GM23338 (cell line): ENCODE results near the gene FBL. TPM values are rescaled to one million over a fixed set of nuclear protein-coding genes. Genes with fewer than 3 reads are reported as not detected.

Source experiments
- ATAC-seq: fragments of 200-7000 bp; cut with Tn5 transposase; 3 replicates; pipeline ENCODE4 v1.9.1; 2020
- DNase-seq: peaks from one replicate; pipeline ENCODE4 v3.0.0-alpha.2; 2015; ENCODE audit warnings: low spot score
- H2AFZ ChIP-seq: fragments of 200-600 bp; sonication (generic); 2 replicates; pipeline ENCODE4 v1.8.0; 2016; ENCODE audit warnings: antibody characterized with exemption, mild to moderate bottlenecking, moderate library complexity
- H3F3A ChIP-seq: fragments of 200-600 bp; sonication (generic); replicated peaks from 2 replicates; pipeline ENCODE4 v1.8.0; 2017; ENCODE audit warnings: antibody characterized with exemption, mixed run types, low read depth
- H3K27ac ChIP-seq: fragments of 200-600 bp; sonication (generic); 2 replicates; pipeline ENCODE4 v1.6.1; 2016; ENCODE audit warnings: low read depth
- H3K27me3 ChIP-seq: fragments of 200-600 bp; sonication (generic); 2 replicates; pipeline ENCODE4 v1.8.0; 2016; ENCODE audit warnings: mild to moderate bottlenecking, mixed run types, moderate library complexity; ENCODE audit not compliant: insufficient read depth
- H3K36me3 ChIP-seq: fragments of 200-600 bp; sonication (generic); 2 replicates; pipeline ENCODE4 v1.8.0; 2016; ENCODE audit warnings: mild to moderate bottlenecking; ENCODE audit not compliant: insufficient read depth
- H3K4me1 ChIP-seq: fragments of 200-600 bp; sonication (generic); 2 replicates; pipeline ENCODE4 v1.8.0; 2016; ENCODE audit warnings: mild to moderate bottlenecking, moderate library complexity; ENCODE audit not compliant: insufficient read depth
- H3K4me2 ChIP-seq: fragments of 200-600 bp; sonication (generic); 2 replicates; pipeline ENCODE4 v1.7.1; 2017; ENCODE audit warnings: mixed run types
- H3K4me3 ChIP-seq: fragments of 200-600 bp; sonication (generic); 2 replicates; pipeline ENCODE4 v1.6.1; 2016; ENCODE audit warnings: mixed run types
- H3K79me2 ChIP-seq: fragments of 200-600 bp; sonication (generic); replicated peaks from 2 replicates; pipeline ENCODE4 v1.8.0; 2017; ENCODE audit warnings: mild to moderate bottlenecking; ENCODE audit not compliant: insufficient read depth
- H3K9me2 ChIP-seq: fragments of 200-600 bp; sonication (generic); 2 replicates; pipeline ENCODE4 v1.8.0; 2017; ENCODE audit not compliant: insufficient read depth
- H4K20me1 ChIP-seq: fragments of 200-600 bp; sonication (generic); replicated peaks from 2 replicates; pipeline ENCODE4 v1.8.0; 2017; ENCODE audit warnings: mild to moderate bottlenecking; ENCODE audit not compliant: insufficient read depth
- H3K27ac Mint-ChIP-seq: 2 replicates; pipeline ENCODE4 v1.8.0; 2020; ENCODE audit warnings: inconsistent platforms, mild to moderate bottlenecking, moderate library complexity, mixed read lengths
- H3K27me3 Mint-ChIP-seq: 3 replicates; pipeline ENCODE4 v1.8.0; 2022; ENCODE audit warnings: low read depth, mild to moderate bottlenecking, moderate library complexity, mixed read lengths, inconsistent platforms; ENCODE audit not compliant: insufficient read depth, poor library complexity
- H3K36me3 Mint-ChIP-seq: 3 replicates; pipeline ENCODE4 v1.8.0; 2021; ENCODE audit warnings: low read depth, mild to moderate bottlenecking, inconsistent platforms, moderate library complexity, mixed read lengths
- H3K4me1 Mint-ChIP-seq: 3 replicates; pipeline ENCODE4 v1.8.0; 2020; ENCODE audit warnings: mild to moderate bottlenecking, inconsistent platforms, mixed read lengths
- H3K4me3 Mint-ChIP-seq: 3 replicates; pipeline ENCODE4 v1.8.0; 2021; ENCODE audit warnings: moderate library complexity, mild to moderate bottlenecking, inconsistent platforms, mixed read lengths
- H3K9me3 Mint-ChIP-seq: 3 replicates; pipeline ENCODE4 v1.8.0; 2020; ENCODE audit warnings: moderate library complexity, mild to moderate bottlenecking, inconsistent platforms, mixed read lengths
- CREB1 ChIP-seq: fragments of 250-450 bp; sonication (Bioruptor Pico); IDR thresholded peaks from 2 replicates; pipeline ENCODE4 v1.5.0; 2020; ENCODE audit warnings: low read depth, mild to moderate bottlenecking, moderate library complexity
- EZH2 ChIP-seq: fragments of 200-600 bp; sonication (generic); IDR thresholded peaks from one replicate; pipeline ENCODE4 v1.8.0; 2017; ENCODE audit warnings: antibody characterized with exemption, mild to moderate bottlenecking, low read depth; ENCODE audit not compliant: unreplicated experiment
- JUNB ChIP-seq: IDR thresholded peaks from one replicate; pipeline ENCODE4 v1.6.1; 2016; ENCODE audit warnings: antibody characterized with exemption; ENCODE audit not compliant: unreplicated experiment
- NANOG ChIP-seq: IDR thresholded peaks from 2 replicates; pipeline ENCODE4 v1.6.1; 2016; ENCODE audit warnings: antibody characterized with exemption, borderline replicate concordance
- POLR2AphosphoS5 ChIP-seq: IDR thresholded peaks from 2 replicates; pipeline ENCODE4 v1.6.1; 2016; ENCODE audit warnings: antibody characterized with exemption, low read depth
- REST ChIP-seq: IDR thresholded peaks from one replicate; pipeline ENCODE4 v1.6.1; 2018; ENCODE audit warnings: antibody characterized with exemption; ENCODE audit not compliant: unreplicated experiment
- STAT1 ChIP-seq: IDR thresholded peaks from one replicate; pipeline ENCODE4 v1.6.1; 2016; ENCODE audit warnings: antibody characterized with exemption; ENCODE audit not compliant: unreplicated experiment
- ZNF114 ChIP-seq: fragments of 250-450 bp; sonication (Bioruptor Pico); IDR thresholded peaks from 2 replicates; pipeline ENCODE4 v1.5.0; 2020; ENCODE audit warnings: mild to moderate bottlenecking, moderate library complexity
- ZNF331 ChIP-seq: fragments of 250-450 bp; sonication (Bioruptor Pico); IDR thresholded peaks from 2 replicates; pipeline ENCODE4 v1.5.0; 2020; ENCODE audit warnings: low read depth, mild to moderate bottlenecking, moderate library complexity
- polyA plus RNA-seq: library from polyadenylated mRNA; unstranded; fragments of >200 nt; fragmentation: Nextera tagmentation; extraction: Ambion mirVana; gene quantifications from 2 replicates; pipeline ENCODE4 v1.2.1, GENCODE V29; 2016
- total RNA-seq: library from RNA; depleted of rRNA; stranded (reverse); fragments of >200 nt; shearing (Covaris generic); gene quantifications from 2 replicates; pipeline ENCODE4 v1.2.3, GENCODE V29; 2014
- TF ChIP-seq, protein P1 (sequence below): IDR thresholded peaks from 2 replicates; pipeline ENCODE4 v1.6.1; 2016; ENCODE audit warnings: antibody characterized with exemption
- TF ChIP-seq, protein P2 (sequence below): fragments of 250-450 bp; sonication (Bioruptor Pico); IDR thresholded peaks from 2 replicates; pipeline ENCODE4 v1.5.0; 2020; ENCODE audit warnings: mild to moderate bottlenecking, moderate library complexity

FBL gene
- total and polyA plus RNA-seq, 2 experiments from 2014 or later: 403 to 553 TPM

DNA sequence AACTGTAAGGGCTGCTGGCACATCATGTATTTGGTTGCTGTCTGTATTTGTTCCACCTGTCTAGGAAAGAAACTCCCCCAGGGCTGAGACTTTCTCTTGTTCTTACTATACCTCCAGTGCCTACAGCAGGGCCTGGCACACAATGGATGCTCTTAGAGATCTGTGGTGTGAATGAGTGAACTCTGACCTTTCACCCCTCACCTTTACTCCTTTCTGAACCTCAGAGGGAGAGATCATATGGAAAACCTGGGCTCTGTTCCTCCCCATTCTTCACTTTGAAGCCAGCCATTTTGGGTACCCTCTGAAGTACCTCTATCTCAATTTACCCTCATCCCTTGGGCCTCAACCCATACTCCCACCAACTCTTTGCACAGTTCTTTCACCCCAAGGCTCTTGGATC lies 15.3 kb downstream of the FBL start (continued):
- TF ChIP-seq REST (no peak), STAT1 (no peak), ZNF331 (CRISPR knock-in tag) (no peak), JUNB (no peak), POLR2AphosphoS5 (no peak)

- Mint-ChIP-seq H3K36me3 (peaks cover 51% of the 10 kb centered on the region), H3K27me3 (peaks cover 20% of the 10 kb centered on the region), H3K4me1 (peaks cover 17% of the 10 kb centered on the region), H3K9me3 (no peaks in the 10 kb centered on the region), H3K27ac (no peak overlapping the region), H3K4me3 (no peak overlapping the region)
- peaks cover 5% of the 10 kb centered on the region; the same call in 1 of the 2 replicates for H3K4me1 ChIP-seq
- H3K4me3 ChIP-seq: no peak overlapping the region
- peaks cover 6% of the 10 kb centered on the region for H3K79me2 ChIP-seq
- no peak overlapping the region for H3K4me2 ChIP-seq
- 0 out of 2 replicates have a peak, but pooled peaks cover 3% of the 10 kb centered on the region for H4K20me1 ChIP-seq
- no peak for DNase-seq
- H3K36me3 ChIP-seq: peaks cover 9% of the 10 kb centered on the region
- no peaks in the 10 kb centered on the region for H3K9me2 ChIP-seq
- H3F3A ChIP-seq: peaks cover 10% of the 10 kb centered on the region
- H2AFZ ChIP-seq: no peak overlapping the region
- H3K27me3 ChIP-seq: no peaks in the 10 kb centered on the region
- H3K27ac ChIP-seq: no peak overlapping the region
- ATAC-seq: no peak
- TF ChIP-seq NANOG (no peak), EZH2 (no peak), JUNB (no peak), ZNF114 (CRISPR knock-in tag) (no peak), REST (no peak), ZNF331 (CRISPR knock-in tag) (no peak), POLR2AphosphoS5 (no peak), CREB1 (CRISPR knock-in tag) (no peak)
- TF ChIP-seq, protein P1, sequence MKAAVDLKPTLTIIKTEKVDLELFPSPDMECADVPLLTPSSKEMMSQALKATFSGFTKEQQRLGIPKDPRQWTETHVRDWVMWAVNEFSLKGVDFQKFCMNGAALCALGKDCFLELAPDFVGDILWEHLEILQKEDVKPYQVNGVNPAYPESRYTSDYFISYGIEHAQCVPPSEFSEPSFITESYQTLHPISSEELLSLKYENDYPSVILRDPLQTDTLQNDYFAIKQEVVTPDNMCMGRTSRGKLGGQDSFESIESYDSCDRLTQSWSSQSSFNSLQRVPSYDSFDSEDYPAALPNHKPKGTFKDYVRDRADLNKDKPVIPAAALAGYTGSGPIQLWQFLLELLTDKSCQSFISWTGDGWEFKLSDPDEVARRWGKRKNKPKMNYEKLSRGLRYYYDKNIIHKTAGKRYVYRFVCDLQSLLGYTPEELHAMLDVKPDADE: no peak
- TF ChIP-seq, protein P2, sequence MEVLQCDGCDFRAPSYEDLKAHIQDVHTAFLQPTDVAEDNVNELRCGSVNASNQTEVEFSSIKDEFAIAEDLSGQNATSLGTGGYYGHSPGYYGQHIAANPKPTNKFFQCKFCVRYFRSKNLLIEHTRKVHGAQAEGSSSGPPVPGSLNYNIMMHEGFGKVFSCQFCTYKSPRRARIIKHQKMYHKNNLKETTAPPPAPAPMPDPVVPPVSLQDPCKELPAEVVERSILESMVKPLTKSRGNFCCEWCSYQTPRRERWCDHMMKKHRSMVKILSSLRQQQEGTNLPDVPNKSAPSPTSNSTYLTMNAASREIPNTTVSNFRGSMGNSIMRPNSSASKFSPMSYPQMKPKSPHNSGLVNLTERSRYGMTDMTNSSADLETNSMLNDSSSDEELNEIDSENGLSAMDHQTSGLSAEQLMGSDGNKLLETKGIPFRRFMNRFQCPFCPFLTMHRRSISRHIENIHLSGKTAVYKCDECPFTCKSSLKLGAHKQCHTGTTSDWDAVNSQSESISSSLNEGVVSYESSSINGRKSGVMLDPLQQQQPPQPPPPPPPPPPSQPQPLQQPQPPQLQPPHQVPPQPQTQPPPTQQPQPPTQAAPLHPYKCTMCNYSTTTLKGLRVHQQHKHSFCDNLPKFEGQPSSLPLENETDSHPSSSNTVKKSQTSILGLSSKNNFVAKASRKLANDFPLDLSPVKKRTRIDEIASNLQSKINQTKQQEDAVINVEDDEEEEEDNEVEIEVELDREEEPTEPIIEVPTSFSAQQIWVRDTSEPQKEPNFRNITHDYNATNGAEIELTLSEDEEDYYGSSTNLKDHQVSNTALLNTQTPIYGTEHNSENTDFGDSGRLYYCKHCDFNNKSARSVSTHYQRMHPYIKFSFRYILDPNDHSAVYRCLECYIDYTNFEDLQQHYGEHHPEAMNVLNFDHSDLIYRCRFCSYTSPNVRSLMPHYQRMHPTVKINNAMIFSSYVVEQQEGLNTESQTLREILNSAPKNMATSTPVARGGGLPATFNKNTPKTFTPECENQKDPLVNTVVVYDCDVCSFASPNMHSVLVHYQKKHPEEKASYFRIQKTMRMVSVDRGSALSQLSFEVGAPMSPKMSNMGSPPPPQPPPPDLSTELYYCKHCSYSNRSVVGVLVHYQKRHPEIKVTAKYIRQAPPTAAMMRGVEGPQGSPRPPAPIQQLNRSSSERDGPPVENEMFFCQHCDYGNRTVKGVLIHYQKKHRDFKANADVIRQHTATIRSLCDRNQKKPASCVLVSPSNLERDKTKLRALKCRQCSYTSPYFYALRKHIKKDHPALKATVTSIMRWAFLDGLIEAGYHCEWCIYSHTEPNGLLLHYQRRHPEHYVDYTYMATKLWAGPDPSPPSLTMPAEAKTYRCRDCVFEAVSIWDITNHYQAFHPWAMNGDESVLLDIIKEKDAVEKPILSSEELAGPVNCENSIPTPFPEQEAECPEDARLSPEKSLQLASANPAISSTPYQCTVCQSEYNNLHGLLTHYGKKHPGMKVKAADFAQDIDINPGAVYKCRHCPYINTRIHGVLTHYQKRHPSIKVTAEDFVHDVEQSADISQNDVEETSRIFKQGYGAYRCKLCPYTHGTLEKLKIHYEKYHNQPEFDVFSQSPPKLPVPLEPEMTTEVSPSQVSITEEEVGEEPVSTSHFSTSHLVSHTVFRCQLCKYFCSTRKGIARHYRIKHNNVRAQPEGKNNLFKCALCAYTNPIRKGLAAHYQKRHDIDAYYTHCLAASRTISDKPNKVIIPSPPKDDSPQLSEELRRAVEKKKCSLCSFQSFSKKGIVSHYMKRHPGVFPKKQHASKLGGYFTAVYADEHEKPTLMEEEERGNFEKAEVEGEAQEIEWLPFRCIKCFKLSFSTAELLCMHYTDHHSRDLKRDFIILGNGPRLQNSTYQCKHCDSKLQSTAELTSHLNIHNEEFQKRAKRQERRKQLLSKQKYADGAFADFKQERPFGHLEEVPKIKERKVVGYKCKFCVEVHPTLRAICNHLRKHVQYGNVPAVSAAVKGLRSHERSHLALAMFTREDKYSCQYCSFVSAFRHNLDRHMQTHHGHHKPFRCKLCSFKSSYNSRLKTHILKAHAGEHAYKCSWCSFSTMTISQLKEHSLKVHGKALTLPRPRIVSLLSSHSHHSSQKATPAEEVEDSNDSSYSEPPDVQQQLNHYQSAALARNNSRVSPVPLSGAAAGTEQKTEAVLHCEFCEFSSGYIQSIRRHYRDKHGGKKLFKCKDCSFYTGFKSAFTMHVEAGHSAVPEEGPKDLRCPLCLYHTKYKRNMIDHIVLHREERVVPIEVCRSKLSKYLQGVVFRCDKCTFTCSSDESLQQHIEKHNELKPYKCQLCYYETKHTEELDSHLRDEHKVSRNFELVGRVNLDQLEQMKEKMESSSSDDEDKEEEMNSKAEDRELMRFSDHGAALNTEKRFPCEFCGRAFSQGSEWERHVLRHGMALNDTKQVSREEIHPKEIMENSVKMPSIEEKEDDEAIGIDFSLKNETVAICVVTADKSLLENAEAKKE (CRISPR knock-in tag): no peak
Observed at GRCh38 chr19:39830406-39830805, 15.8 kb downstream of the FBL start.
